Vagina (tissue), 2 donors: Measurements from ENCODE around the gene PLK2. TPM values are rescaled to one million over a fixed set of nuclear protein-coding genes. Genes with fewer than 3 reads are reported as not detected.

ENCODE experiments used
- DNase-seq, 2 donors: peaks; one replicate each; pipeline ENCODE4 v3.0.0-alpha.2; 2017; ENCODE audit errors: extremely low spot score in 2 of 2
- H3K27ac ChIP-seq: fragments of 200-600 bp; sonication (generic); one replicate; pipeline ENCODE4 v1.5.1; 2019
- H3K27me3 ChIP-seq: fragments of 200-600 bp; sonication (generic); one replicate; pipeline ENCODE4 v1.5.1; 2019
- H3K36me3 ChIP-seq, 2 donors: fragments of 200-600 bp; sonication (generic); one replicate each; pipeline ENCODE4 v1.5.1; 2017 to 2019
- H3K4me1 ChIP-seq: fragments of 200-600 bp; sonication (generic); one replicate; pipeline ENCODE4 v1.5.1; 2019
- H3K4me3 ChIP-seq, 2 donors: fragments of 200-600 bp; sonication (generic); 1 replicate in 1 of 2; 2 replicates in 1 of 2; pipeline ENCODE4 v1.5.1; 2016 to 2019
- H3K9me3 ChIP-seq: fragments of 200-600 bp; sonication (generic); one replicate; pipeline ENCODE4 v1.5.1; 2019
- POLR2A ChIP-seq, 2 donors: fragments of 450-650 bp; IDR thresholded peaks; one replicate each; pipeline ENCODE4 v1.6.1; 2017; ENCODE audit warnings: antibody characterized with exemption in 2 of 2, mild to moderate bottlenecking in 2 of 2, moderate library complexity in 2 of 2
- intact Hi-C: fragments of 100-400 bp; cut with DNase I; formaldehyde crosslinking; loops from one replicate; pipeline ENCODE4 v1.15.1; 2023
- total RNA-seq: library from RNA; depleted of rRNA; stranded (reverse); fragments of >200 nt; gene quantifications from one replicate; pipeline ENCODE4 v1.2.3, GENCODE V29; 2016

The PLK2 gene
- total RNA-seq, 1 donor from 2014 or later = 169 TPM

GRCh38 chr5:58404734-58405133 is 55.2 kb downstream of the PLK2 start:
- no peaks in the 10 kb centered on the region for H3K9me3 ChIP-seq
- H3K27ac ChIP-seq = no peak overlapping the region
- no peak overlapping the region for H3K4me3 ChIP-seq
- peaks cover 10% of the 10 kb centered on the region for H3K4me1 ChIP-seq
- intact Hi-C loops = no loop called here
- H3K36me3 ChIP-seq = no peaks in the 10 kb centered on the region
- no peak for DNase-seq
- H3K27me3 ChIP-seq = no peaks in the 10 kb centered on the region
- TF ChIP-seq POLR2A (IDR thresholded peaks at IDR 0.05) = no peak

Other genes with a start within 250 kb of the PLK2 start
- gene GAPT, start 31.3 kb upstream of the PLK2 start, total RNA-seq = not detected
- 2.5 TPM for gene RAB3C, start 123.0 kb upstream of the PLK2 start, total RNA-seq